PC-3 (cell line): Measurements from ENCODE around the gene TXNDC2. TPM values are rescaled to one million over a fixed set of nuclear protein-coding genes. Genes with fewer than 3 reads are reported as not detected.

Source experiments
- ATAC-seq: fragments of 200-7000 bp; cut with Tn5 transposase; 2 replicates; pipeline ENCODE4 v1.9.1; 2020; ENCODE audit warnings: mild to moderate bottlenecking, moderate library complexity
- BruUV-seq: library from RNA; stranded (reverse); fragments of 400-500 nt; replicated peaks from 2 replicates; lab custom pipeline; 2021; lab: Mats Ljungman, UMichigan
- CTCF ChIA-PET: fragments of 300-600 bp; sonication (Branson Sonifier 250); formaldehyde crosslinking; loops from one replicate; lab custom pipeline; 2022; ENCODE audit warnings: antibody characterized with exemption; lab: Charles Lee
- POLR2A ChIA-PET: fragments of 300-600 bp; sonication (Branson Sonifier 250); formaldehyde crosslinking; loops from one replicate; lab custom pipeline; 2022; ENCODE audit warnings: antibody characterized with exemption; ENCODE audit not compliant: unreplicated experiment; lab: Charles Lee
- DNase-seq: peaks from one replicate; pipeline ENCODE4 v3.0.0-alpha.2; 2015
- H2AFZ ChIP-seq: fragments of 300-600 bp; sonication (generic); 2 replicates; pipeline ENCODE4 v1.6.0; 2016; ENCODE audit warnings: antibody characterized with exemption, low read length
- H3F3A ChIP-seq: fragments of 300-600 bp; sonication (generic); one replicate; pipeline ENCODE4 v1.6.0; 2017; ENCODE audit warnings: antibody characterized with exemption, low read length, control low read depth, mild to moderate bottlenecking; ENCODE audit not compliant: unreplicated experiment
- H3K27ac ChIP-seq: fragments of 300-600 bp; sonication (generic); 2 replicates; pipeline ENCODE4 v1.5.1; 2016; ENCODE audit warnings: mild to moderate bottlenecking, low read length
- H3K27me3 ChIP-seq: fragments of 300-600 bp; sonication (generic); 2 replicates; pipeline ENCODE4 v1.6.1; 2016; ENCODE audit warnings: low read length, mixed read lengths
- H3K36me3 ChIP-seq: fragments of 300-600 bp; sonication (generic); 2 replicates; pipeline ENCODE4 v1.6.1; 2016; ENCODE audit warnings: low read depth, mixed run types, low read length, mixed read lengths
- H3K4me1 ChIP-seq: fragments of 300-600 bp; sonication (generic); 2 replicates; pipeline ENCODE4 v1.5.1; 2016; ENCODE audit warnings: low read length; ENCODE audit not compliant: insufficient read depth
- H3K4me2 ChIP-seq: fragments of 300-600 bp; sonication (generic); 2 replicates; pipeline ENCODE4 v1.6.0; 2016; ENCODE audit warnings: low read length
- H3K4me3 ChIP-seq: fragments of 300-600 bp; sonication (generic); 2 replicates; pipeline ENCODE4 v1.5.1; 2016; ENCODE audit warnings: mild to moderate bottlenecking, low read length, mixed read lengths
- H3K79me2 ChIP-seq: fragments of 300-600 bp; sonication (generic); 2 replicates; pipeline ENCODE4 v1.6.1; 2017; ENCODE audit warnings: low read length, mixed read lengths
- H3K9ac ChIP-seq: fragments of 300-600 bp; sonication (generic); 2 replicates; pipeline ENCODE4 v1.6.0; 2016; ENCODE audit warnings: mild to moderate bottlenecking, low read length
- H3K9me2 ChIP-seq: fragments of 300-600 bp; sonication (generic); replicated peaks from 2 replicates; pipeline ENCODE4 v1.6.1; 2016; ENCODE audit warnings: mixed run types, low read length, mixed read lengths
- H3K9me3 ChIP-seq: fragments of 300-600 bp; sonication (generic); 2 replicates; pipeline ENCODE4 v1.6.1; 2016; ENCODE audit warnings: low read length, mixed read lengths
- H4K20me1 ChIP-seq: fragments of 300-600 bp; sonication (generic); 2 replicates; pipeline ENCODE4 v1.6.1; 2016; ENCODE audit warnings: low read length, mixed read lengths
- EZH2 ChIP-seq: fragments of 300-600 bp; sonication (generic); IDR thresholded peaks from one replicate; pipeline ENCODE4 v1.6.1; 2017; ENCODE audit warnings: antibody characterized with exemption, mild to moderate bottlenecking, low read length; ENCODE audit not compliant: unreplicated experiment
- EZH2phosphoT487 ChIP-seq: fragments of 300-600 bp; sonication (generic); IDR thresholded peaks from 2 replicates; pipeline ENCODE4 v1.6.1; 2018; ENCODE audit warnings: mild to moderate bottlenecking, antibody characterized with exemption, low read length, borderline replicate concordance
- intact Hi-C: fragments of 100-400 bp; cut with micrococcal nuclease; formaldehyde crosslinking; loops from 2 replicates; pipeline ENCODE4 v1.9.0; 2023
- total RNA-seq: library from RNA; depleted of rRNA; stranded (reverse); fragments of >200 nt; gene quantifications from 2 replicates; pipeline ENCODE4 v1.2.3, GENCODE V29; 2014
- TF ChIP-seq, protein P1 (sequence below): fragments of 300-600 bp; sonication (generic); conservative IDR thresholded peaks from 2 replicates; pipeline ENCODE4 v1.5.1; 2017; ENCODE audit warnings: antibody characterized with exemption, low read depth, mild to moderate bottlenecking, low read length

TXNDC2 gene
- total RNA-seq, 1 experiment from 2014 or later: 0.87 TPM

DNA sequence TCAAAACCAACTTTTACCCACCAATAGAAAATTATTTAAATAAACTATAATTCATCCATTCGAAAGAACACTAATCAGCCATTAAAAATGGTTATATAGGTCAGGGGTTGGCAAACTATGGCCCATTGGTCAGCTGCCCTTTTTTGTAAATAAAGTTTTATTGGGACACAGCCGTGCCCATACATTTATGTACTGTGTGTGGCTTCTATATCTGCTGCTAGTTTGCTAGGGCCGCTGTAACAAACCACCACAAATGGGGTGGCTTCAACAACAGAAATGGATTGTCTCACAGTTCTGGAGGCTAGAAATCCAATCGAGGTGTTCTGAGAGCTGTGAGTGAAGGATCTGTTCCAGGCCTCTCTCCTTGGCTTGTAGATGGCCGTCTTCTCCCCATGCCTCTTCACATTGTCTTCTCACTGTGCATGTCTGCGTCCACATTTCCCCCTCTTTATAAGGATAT lies 7.0 kb upstream of the TXNDC2 start:
- H3K4me3 ChIP-seq: no peak overlapping the region
- no peaks in the 10 kb centered on the region for H3K36me3 ChIP-seq
- CTCF ChIA-PET: no interaction called here
- POLR2A ChIA-PET: no interaction called here
- H3K79me2 ChIP-seq: no peaks in the 10 kb centered on the region
- H3K4me2 ChIP-seq: no peak overlapping the region
- no peak for TF ChIP-seq EZH2phosphoT487
- TF ChIP-seq EZH2: no peak
- intact Hi-C loops: no loop called here
- peaks cover 5% of the 10 kb centered on the region; the same call in 1 of the 2 replicates for H3K4me1 ChIP-seq
- no peak overlapping the region for H2AFZ ChIP-seq
- no peaks in the 10 kb centered on the region for H3K9me3 ChIP-seq
- no peaks in the 10 kb centered on the region for H3K9me2 ChIP-seq
- H3K27me3 ChIP-seq: no peaks in the 10 kb centered on the region
- no peak overlapping the region for H3K27ac ChIP-seq
- H3K9ac ChIP-seq: no peak overlapping the region
- ATAC-seq (no peak), DNase-seq (no peak)
- H3F3A ChIP-seq: no peaks in the 10 kb centered on the region
- no TSS peak for BruUV-seq
- no peaks in the 10 kb centered on the region for H4K20me1 ChIP-seq

DNA sequence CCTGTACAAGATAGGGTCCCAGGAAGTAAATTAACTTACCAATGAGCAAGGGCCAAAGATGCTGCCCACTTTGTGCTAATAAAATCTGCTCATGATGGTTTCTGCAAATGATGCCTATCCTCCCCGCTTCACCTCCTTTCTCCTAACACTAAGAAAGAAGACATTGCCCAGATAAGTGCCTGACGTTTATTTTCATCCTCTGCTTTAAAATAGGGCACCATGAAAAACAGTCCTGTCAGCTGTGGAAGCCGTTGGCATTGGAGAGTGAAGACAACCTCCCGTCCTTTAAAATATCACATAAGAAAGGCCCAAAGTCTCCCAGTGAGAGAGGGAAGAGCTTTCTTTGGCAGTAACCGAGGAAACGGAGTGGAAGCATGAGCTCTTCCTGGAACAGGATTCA lies 1.7 kb upstream of the TXNDC2 start:
- CTCF ChIA-PET: no interaction called here
- Histone ChIP-seq H3K9ac (no peak overlapping the region), H3K4me1 (0 out of 2 replicates have a peak, but pooled peaks cover 3% of the 10 kb centered on the region), H3K9me2 (no peaks in the 10 kb centered on the region), H3K27ac (no peak overlapping the region), H3F3A (no peaks in the 10 kb centered on the region), H3K79me2 (no peaks in the 10 kb centered on the region), H3K36me3 (no peaks in the 10 kb centered on the region), H3K27me3 (no peaks in the 10 kb centered on the region), H3K4me3 (no peak overlapping the region), H2AFZ (no peak overlapping the region), H3K9me3 (no peaks in the 10 kb centered on the region), H4K20me1 (no peaks in the 10 kb centered on the region), H3K4me2 (no peak overlapping the region)
- TF ChIP-seq EZH2 (no peak), EZH2phosphoT487 (no peak)
- TF ChIP-seq, protein P1, sequence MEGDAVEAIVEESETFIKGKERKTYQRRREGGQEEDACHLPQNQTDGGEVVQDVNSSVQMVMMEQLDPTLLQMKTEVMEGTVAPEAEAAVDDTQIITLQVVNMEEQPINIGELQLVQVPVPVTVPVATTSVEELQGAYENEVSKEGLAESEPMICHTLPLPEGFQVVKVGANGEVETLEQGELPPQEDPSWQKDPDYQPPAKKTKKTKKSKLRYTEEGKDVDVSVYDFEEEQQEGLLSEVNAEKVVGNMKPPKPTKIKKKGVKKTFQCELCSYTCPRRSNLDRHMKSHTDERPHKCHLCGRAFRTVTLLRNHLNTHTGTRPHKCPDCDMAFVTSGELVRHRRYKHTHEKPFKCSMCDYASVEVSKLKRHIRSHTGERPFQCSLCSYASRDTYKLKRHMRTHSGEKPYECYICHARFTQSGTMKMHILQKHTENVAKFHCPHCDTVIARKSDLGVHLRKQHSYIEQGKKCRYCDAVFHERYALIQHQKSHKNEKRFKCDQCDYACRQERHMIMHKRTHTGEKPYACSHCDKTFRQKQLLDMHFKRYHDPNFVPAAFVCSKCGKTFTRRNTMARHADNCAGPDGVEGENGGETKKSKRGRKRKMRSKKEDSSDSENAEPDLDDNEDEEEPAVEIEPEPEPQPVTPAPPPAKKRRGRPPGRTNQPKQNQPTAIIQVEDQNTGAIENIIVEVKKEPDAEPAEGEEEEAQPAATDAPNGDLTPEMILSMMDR: no peak
- intact Hi-C loops: no loop called here
- no peak for DNase-seq
- POLR2A ChIA-PET: no interaction called here
- BruUV-seq: no TSS peak
- no peak for ATAC-seq

DNA sequence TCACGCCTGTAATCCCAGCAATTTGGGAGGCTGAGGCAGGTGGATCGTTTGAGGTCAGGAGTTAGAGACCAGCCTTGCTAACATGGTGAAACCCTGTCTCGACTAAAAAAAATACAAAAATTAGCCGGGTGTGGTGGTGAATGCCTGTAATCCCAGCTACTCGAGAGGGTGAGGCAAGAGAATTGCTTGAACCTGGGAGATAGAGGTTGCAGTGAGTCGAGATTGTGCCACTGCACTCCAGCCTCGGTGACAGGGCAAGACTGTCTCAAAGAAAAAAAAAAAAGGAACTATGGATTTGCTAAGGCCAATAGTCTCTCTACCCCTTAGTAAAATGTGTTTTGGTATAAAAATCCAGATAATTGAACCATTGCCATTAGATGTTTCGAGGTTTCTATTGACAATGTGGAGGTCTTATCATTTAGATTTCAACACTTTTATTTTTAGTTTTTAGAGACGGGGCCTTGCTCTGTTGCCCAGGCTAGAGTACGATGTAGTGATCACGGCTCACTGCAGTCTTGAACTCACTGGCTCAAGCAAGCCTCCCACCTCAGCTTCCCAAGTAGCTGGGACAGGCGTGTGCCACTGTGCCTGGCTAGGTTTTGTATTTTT lies 1.1 kb upstream of the TXNDC2 start:
- intact Hi-C loops: no loop called here
- H3K79me2 ChIP-seq: no peaks in the 10 kb centered on the region
- CTCF ChIA-PET: no interaction called here

More for the DNA sequence above, 1.1 kb upstream of the TXNDC2 start:
- H3K9me3 ChIP-seq: no peaks in the 10 kb centered on the region
- H3F3A ChIP-seq: no peaks in the 10 kb centered on the region
- H3K4me1 ChIP-seq: 0 out of 2 replicates have a peak, but pooled peaks cover 8% of the 10 kb centered on the region
- H3K36me3 ChIP-seq: no peaks in the 10 kb centered on the region
- POLR2A ChIA-PET: no interaction called here
- ATAC-seq (no peak), DNase-seq (no peak)
- H3K9me2 ChIP-seq: no peaks in the 10 kb centered on the region
- no peak for TF ChIP-seq EZH2
- TF ChIP-seq EZH2phosphoT487: no peak
- TF ChIP-seq, protein P1: no peak
- BruUV-seq: no TSS peak
- no peaks in the 10 kb centered on the region for H4K20me1 ChIP-seq
- no peak overlapping the region for H3K27ac ChIP-seq
- no peak overlapping the region for H3K4me3 ChIP-seq
- no peak overlapping the region for H3K9ac ChIP-seq
- no peaks in the 10 kb centered on the region for H3K27me3 ChIP-seq
- no peak overlapping the region for H2AFZ ChIP-seq
- no peak overlapping the region for H3K4me2 ChIP-seq
